Thyroid gland (tissue), 4 donors: ENCODE data around the gene WBP1L. TPM values are rescaled to one million over a fixed set of nuclear protein-coding genes. Genes with fewer than 3 reads are reported as not detected.

Source experiments
- DNase-seq, 2 donors: peaks; one replicate each; pipeline ENCODE4 v3.0.0-alpha.2; 2019
- H3K27ac ChIP-seq, 3 donors: fragments of 200-600 bp; sonication (generic); 1 replicate in 2 of 3; 2 replicates in 1 of 3; pipeline ENCODE4 v1.5.1; 2016 to 2019; ENCODE audit warnings: mild to moderate bottlenecking in 1 of 3, moderate library complexity in 1 of 3
- H3K27me3 ChIP-seq: fragments of 200-600 bp; sonication (generic); one replicate; pipeline ENCODE4 v1.5.1; 2019
- H3K36me3 ChIP-seq, 2 donors: fragments of 200-600 bp; sonication (generic); one replicate each; pipeline ENCODE4 v1.5.1; 2016 to 2019
- H3K4me1 ChIP-seq, 2 donors: fragments of 200-600 bp; sonication (generic); one replicate each; pipeline ENCODE4 v1.5.1; 2017 to 2019
- H3K4me3 ChIP-seq, 3 donors: fragments of 200-600 bp; sonication (generic); replicated peaks in 1 of 3; 1 replicate in 2 of 3; 2 replicates in 1 of 3; pipeline ENCODE4 v1.5.1; 2016; ENCODE audit warnings: mild to moderate bottlenecking in 1 of 3
- H3K9me3 ChIP-seq: fragments of 200-600 bp; sonication (generic); one replicate; pipeline ENCODE4 v1.5.1; 2017
- POLR2A ChIP-seq, 2 donors: fragments of 450-650 bp; IDR thresholded peaks; one replicate each; pipeline ENCODE4 v1.6.1; 2017; ENCODE audit warnings: antibody characterized with exemption in 2 of 2, mild to moderate bottlenecking in 2 of 2, moderate library complexity in 1 of 2
- WGBS, 2 donors: methylation state at CpG; one replicate each; pipeline ENCODE4 v1.1.5; 2017; 5-methylcytosine and 5-hydroxymethylcytosine counted together
- intact Hi-C: fragments of 100-400 bp; cut with DNase I; formaldehyde crosslinking; loops from one replicate; pipeline ENCODE4 v1.15.1; 2023
- total RNA-seq, 4 donors: library from RNA; depleted of rRNA; stranded (reverse); fragments of >200 nt; gene quantifications; one replicate each; pipeline ENCODE4 v1.2.3, GENCODE V29; 2016
- TF ChIP-seq, protein P1 (sequence below), 6 experiments: fragments of 200-600 bp in 3 of 6; fragments of 450-650 bp in 3 of 6; sonication (generic) in 3 of 6; IDR thresholded peaks; one replicate each; pipeline ENCODE4 v1.5.1; 2016 to 2019; ENCODE audit warnings: antibody characterized with exemption in 6 of 6, mild to moderate bottlenecking in 2 of 6, inconsistent platforms in 1 of 6, moderate library complexity in 1 of 6

The WBP1L gene
- total RNA-seq, 4 donors from 2014 or later: 194 to 384 (median 314) TPM

DNA sequence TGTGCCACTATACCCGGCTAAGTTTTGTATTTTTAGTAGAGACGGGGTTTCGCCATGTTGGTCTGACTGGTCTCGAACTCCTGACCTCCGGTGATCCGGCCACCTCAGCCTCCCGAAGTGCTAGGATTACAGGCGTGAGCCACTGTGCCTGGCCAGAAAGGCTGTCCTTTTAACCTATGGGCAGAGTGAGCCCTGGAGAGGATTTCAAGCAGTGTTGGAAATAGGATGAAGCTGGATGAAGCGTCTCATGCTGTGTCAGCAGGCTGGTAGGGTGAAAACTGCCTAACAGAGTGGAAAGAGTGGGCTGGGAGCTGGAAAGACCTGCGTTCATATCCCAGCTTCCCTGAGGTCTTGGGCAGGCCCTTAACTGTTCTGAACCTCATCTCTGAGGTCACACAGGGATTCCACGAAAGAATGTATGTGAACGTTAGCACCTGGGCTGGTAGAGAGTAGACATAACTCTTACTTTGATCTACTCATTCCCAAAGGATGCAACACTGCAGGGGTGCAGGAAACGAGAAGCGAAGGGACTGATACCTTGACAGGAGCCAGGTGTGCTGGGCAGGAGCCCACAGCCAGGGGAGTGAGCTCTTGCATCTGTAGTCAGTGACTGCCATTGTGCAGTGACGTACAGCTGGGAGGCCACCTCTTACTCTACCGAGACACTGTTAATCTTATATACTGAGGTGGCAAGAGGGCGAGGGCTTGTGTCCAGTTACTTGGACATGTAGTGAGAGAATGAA is 34.1 kb downstream of the WBP1L start:
- TF ChIP-seq POLR2A (IDR thresholded peaks at IDR 0.05): no peak
- TF ChIP-seq, protein P1, sequence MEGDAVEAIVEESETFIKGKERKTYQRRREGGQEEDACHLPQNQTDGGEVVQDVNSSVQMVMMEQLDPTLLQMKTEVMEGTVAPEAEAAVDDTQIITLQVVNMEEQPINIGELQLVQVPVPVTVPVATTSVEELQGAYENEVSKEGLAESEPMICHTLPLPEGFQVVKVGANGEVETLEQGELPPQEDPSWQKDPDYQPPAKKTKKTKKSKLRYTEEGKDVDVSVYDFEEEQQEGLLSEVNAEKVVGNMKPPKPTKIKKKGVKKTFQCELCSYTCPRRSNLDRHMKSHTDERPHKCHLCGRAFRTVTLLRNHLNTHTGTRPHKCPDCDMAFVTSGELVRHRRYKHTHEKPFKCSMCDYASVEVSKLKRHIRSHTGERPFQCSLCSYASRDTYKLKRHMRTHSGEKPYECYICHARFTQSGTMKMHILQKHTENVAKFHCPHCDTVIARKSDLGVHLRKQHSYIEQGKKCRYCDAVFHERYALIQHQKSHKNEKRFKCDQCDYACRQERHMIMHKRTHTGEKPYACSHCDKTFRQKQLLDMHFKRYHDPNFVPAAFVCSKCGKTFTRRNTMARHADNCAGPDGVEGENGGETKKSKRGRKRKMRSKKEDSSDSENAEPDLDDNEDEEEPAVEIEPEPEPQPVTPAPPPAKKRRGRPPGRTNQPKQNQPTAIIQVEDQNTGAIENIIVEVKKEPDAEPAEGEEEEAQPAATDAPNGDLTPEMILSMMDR (IDR thresholded peaks at IDR 0.05): no peak
- DNase-seq: no peak
- H3K27me3 ChIP-seq: no peaks in the 10 kb centered on the region
- peak overlapping the region; percentile 96 to 99 (median 98) for H3K27ac ChIP-seq
- H3K9me3 ChIP-seq: no peaks in the 10 kb centered on the region
- WGBS, 2 donors: 73 to 76% methylated on average over 13 to 17 of the region's 17 CpGs
- H3K36me3 ChIP-seq: no peaks in the 10 kb centered on the region
- H3K4me1 ChIP-seq: peaks cover 96 to 97% of the 10 kb centered on the region in 2 donors
- intact Hi-C loops: no loop called here
- peak overlapping the region in 1 of 3 donors; percentile 21 for H3K4me3 ChIP-seq

GRCh38 chr10:102778781-102779180 is 35.0 kb downstream of the WBP1L start:
- peak overlapping the region; percentile 96 to 98 (median 98) for H3K27ac ChIP-seq
- H3K4me3 ChIP-seq: no peak overlapping the region
- TF ChIP-seq POLR2A (IDR thresholded peaks at IDR 0.05): no peak
- TF ChIP-seq, protein P1 (IDR thresholded peaks at IDR 0.05): no peak
- H3K4me1 ChIP-seq: peaks cover 96 to 97% of the 10 kb centered on the region in 2 donors
- no peak for DNase-seq
- intact Hi-C loops: no loop called here
- H3K27me3 ChIP-seq: no peaks in the 10 kb centered on the region
- no peaks in the 10 kb centered on the region for H3K9me3 ChIP-seq
- no peaks in the 10 kb centered on the region for H3K36me3 ChIP-seq
- WGBS, 2 donors: 84 to 92% methylated on average over 2 of the region's 2 CpGs

- 68 to 73% methylated on average over 10 of the region's 10 CpGs for WGBS, 2 donors
- peak; percentile 57 to 69 for DNase-seq
- Histone ChIP-seq H3K36me3 (no peaks in the 10 kb centered on the region), H3K27me3 (no peaks in the 10 kb centered on the region), H3K9me3 (no peaks in the 10 kb centered on the region), H3K4me3 (no peak overlapping the region), H3K27ac (peak overlapping the region; percentile 96 to 98 (median 98)), H3K4me1 (peaks cover 89 to 97% of the 10 kb centered on the region in 2 donors)
- TF ChIP-seq POLR2A (IDR thresholded peaks at IDR 0.05): peak in 1 of 2 donors; percentile 30
- TF ChIP-seq, protein P1 (IDR thresholded peaks at IDR 0.05): no peak
- intact Hi-C loops: no loop called here
These were observed 36.2 kb downstream of the WBP1L start for GRCh38 chr10:102779680-102780526.

- Histone ChIP-seq H3K4me3 (no peak overlapping the region), H3K9me3 (no peaks in the 10 kb centered on the region), H3K4me1 (peaks cover 91 to 97% of the 10 kb centered on the region in 2 donors), H3K27ac (peak overlapping the region; percentile 96 to 98 (median 98)), H3K36me3 (no peaks in the 10 kb centered on the region), H3K27me3 (no peaks in the 10 kb centered on the region)
- intact Hi-C loops: no loop called here
- 90 to 100% methylated on average over 1 of the region's 1 CpG for WGBS, 2 donors
- no peak for DNase-seq
- no peak for TF ChIP-seq POLR2A (IDR thresholded peaks at IDR 0.05)
- TF ChIP-seq, protein P1 (IDR thresholded peaks at IDR 0.05): no peak
These were observed 36.7 kb downstream of the WBP1L start for GRCh38 chr10:102780527-102780808.
